ENCODE measurements around the gene CORT. TPM values are rescaled to one million over a fixed set of nuclear protein-coding genes. Genes with fewer than 3 reads are reported as not detected.

Gene CORT
- total and polyA plus RNA-seq, 7 donors: 0.18 to 1.1 TPM; not detected in 5

GRCh38 chr1:10474613-10475507, 25.0 kb downstream of the CORT start, which contains the start of gene PEX14:
PEX14 (plus strand) TSS chr1:10474950; CDS start chr1:10474967, 17 bp downstream.
- Histone ChIP-seq H3K9me3 (no peaks in the 10 kb centered on the region), H3K27ac (peak within 1 kb of the TSS; percentile 86)

GRCh38 chr1:10475510-10475909, 25.7 kb downstream of the CORT start:
- WGBS, 3 donors: 1 to 3% (median 1%) methylated on average over 13 of the region's 13 CpGs
- H3K9me3 ChIP-seq: no peaks in the 10 kb centered on the region
- DNase-seq: no peak

More at GRCh38 chr1:10474613-10475507, 25.0 kb downstream of the CORT start, which contains the start of gene PEX14:
- DNase-seq (peak; percentile 88 to 91), ATAC-seq (peak; percentile 87 to 92 (median 90))
- intact Hi-C loops (cut with DNase I): no loop called here
- no peaks in the 10 kb centered on the region for H3K27me3 ChIP-seq (ENCODE audit: insufficient read depth in 3 of 3, low read length in 2 of 3)
- peaks cover 23% of the 10 kb centered on the region for H3K4me1 ChIP-seq
- TF ChIP-seq CTCF (IDR thresholded peaks at IDR 0.05): no peak
- WGBS, 3 donors: 8 to 13% (median 9%) methylated on average over 39 to 50 of the region's 50 CpGs
- H3K36me3 ChIP-seq (ENCODE audit: insufficient read depth in 1 of 2, low read depth in 1 of 2): peaks cover 2 to 3% of the 10 kb centered on the region in 2 donors
- peak within 1 kb of the TSS; percentile 91 for H3K4me3 ChIP-seq

GRCh38 chr1:10479296-10479695, 29.5 kb downstream of the CORT start:
- Histone ChIP-seq H3K27me3 (ENCODE audit: insufficient read depth in 3 of 3, low read length in 2 of 3) (no peaks in the 10 kb centered on the region), H3K4me3 (no peak overlapping the region), H3K36me3 (ENCODE audit: insufficient read depth in 1 of 2, low read depth in 1 of 2) (peaks cover 0 to 3% of the 10 kb centered on the region in 2 donors), H3K4me1 (peaks cover 14% of the 10 kb centered on the region), H3K27ac (no peak overlapping the region), H3K9me3 (no peaks in the 10 kb centered on the region)
- intact Hi-C loops (cut with DNase I): no loop called here
- no peak for DNase-seq
- 71 to 76% (median 76%) methylated on average over 8 of the region's 8 CpGs for WGBS, 3 donors
- ATAC-seq: no peak
- TF ChIP-seq CTCF (IDR thresholded peaks at IDR 0.05): no peak

More at GRCh38 chr1:10475510-10475909, 25.7 kb downstream of the CORT start:
- intact Hi-C loops (cut with DNase I): no loop called here
- ATAC-seq: peak in 2 of 4 donors; percentile 5 to 19
- Histone ChIP-seq H3K36me3 (ENCODE audit: insufficient read depth in 1 of 2, low read depth in 1 of 2) (no peaks in the 10 kb centered on the region), H3K4me3 (peak overlapping the region; percentile 91), H3K27me3 (ENCODE audit: insufficient read depth in 3 of 3, low read length in 2 of 3) (no peaks in the 10 kb centered on the region), H3K4me1 (peaks cover 23% of the 10 kb centered on the region), H3K27ac (peak overlapping the region; percentile 86)
- no peak for TF ChIP-seq CTCF (IDR thresholded peaks at IDR 0.05)

- H3K4me3 ChIP-seq: no peak overlapping the region
- peaks cover 9% of the 10 kb centered on the region for H3K4me1 ChIP-seq
- H3K27ac ChIP-seq: no peak overlapping the region
- H3K27me3 ChIP-seq (ENCODE audit: insufficient read depth in 3 of 3, low read length in 2 of 3): no peaks in the 10 kb centered on the region
- no peak for ATAC-seq
- no peak for TF ChIP-seq CTCF (IDR thresholded peaks at IDR 0.05)
- intact Hi-C loops (cut with DNase I): no loop called here
- no peaks in the 10 kb centered on the region for H3K9me3 ChIP-seq
- DNase-seq: no peak
- 94 to 96% (median 95%) methylated on average over 2 of the region's 2 CpGs for WGBS, 3 donors
- H3K36me3 ChIP-seq (ENCODE audit: insufficient read depth in 1 of 2, low read depth in 1 of 2): peaks cover 0 to 3% of the 10 kb centered on the region in 2 donors
These were observed 30.8 kb downstream of the CORT start for GRCh38 chr1:10480614-10481013.

All from psoas muscle (tissue), 8 donors.